Mesendoderm (in vitro differentiated cells): ENCODE results near the gene SRCIN1.
A peak's percentile ranks its signal among the peaks of the same experiment; 100 is the strongest.

Experiments used
- DNase-seq: peaks from one replicate; pipeline ENCODE4 v3.0.0; 2013
- H2AK5ac ChIP-seq: 2 replicates; pipeline ENCODE4 v1.6.1; 2013; ENCODE audit warnings: low read length, inconsistent platforms
- H2BK120ac ChIP-seq: 2 replicates; pipeline ENCODE4 v1.6.1; 2013; ENCODE audit warnings: low read depth, mild to moderate bottlenecking, low read length, moderate library complexity, mixed read lengths
- H2BK15ac ChIP-seq: replicated peaks from 2 replicates; pipeline ENCODE4 v1.6.1; 2013; ENCODE audit warnings: low read depth, mild to moderate bottlenecking, moderate library complexity
- H2BK5ac ChIP-seq: 2 replicates; pipeline ENCODE4 v1.6.1; 2013; ENCODE audit warnings: low read length, inconsistent platforms
- H3K18ac ChIP-seq: 2 replicates; pipeline ENCODE4 v1.6.1; 2013; ENCODE audit warnings: mild to moderate bottlenecking, low read length, mixed read lengths
- H3K23ac ChIP-seq: one replicate; pipeline ENCODE4 v1.6.1; 2013; ENCODE audit warnings: low read length
- H3K27ac ChIP-seq: 2 replicates; pipeline ENCODE4 v1.5.1; 2013; ENCODE audit warnings: low read depth, mild to moderate bottlenecking, inconsistent platforms, low read length, moderate library complexity
- H3K27me3 ChIP-seq: 2 replicates; pipeline ENCODE4 v1.6.1; 2013; ENCODE audit warnings: low read length, control low read depth, mild to moderate bottlenecking, inconsistent platforms; ENCODE audit not compliant: insufficient read depth, poor library complexity
- H3K36me3 ChIP-seq: 2 replicates; pipeline ENCODE4 v1.6.1; 2013; ENCODE audit warnings: low read length, inconsistent platforms; ENCODE audit not compliant: control insufficient read depth, insufficient read depth
- H3K4ac ChIP-seq: one replicate; pipeline ENCODE4 v1.6.1; 2013; ENCODE audit warnings: low read depth, mild to moderate bottlenecking, low read length, moderate library complexity
- H3K4me1 ChIP-seq: 2 replicates; pipeline ENCODE4 v1.6.1; 2013; ENCODE audit warnings: low read depth, low read length, inconsistent platforms; ENCODE audit not compliant: control insufficient read depth
- H3K4me2 ChIP-seq: 2 replicates; pipeline ENCODE4 v1.6.1; 2013; ENCODE audit warnings: low read length
- H3K4me3 ChIP-seq: 2 replicates; pipeline ENCODE4 v1.5.1; 2013; ENCODE audit warnings: mild to moderate bottlenecking, low read length
- H3K56ac ChIP-seq: one replicate; pipeline ENCODE4 v1.6.1; 2013; ENCODE audit warnings: low read length
- H3K79me1 ChIP-seq: 2 replicates; pipeline ENCODE4 v1.6.1; 2013; ENCODE audit warnings: low read length, inconsistent platforms
- H3K79me2 ChIP-seq: 2 replicates; pipeline ENCODE4 v1.6.1; 2013; ENCODE audit warnings: mild to moderate bottlenecking, low read length; ENCODE audit not compliant: control insufficient read depth, insufficient read depth
- H3K9ac ChIP-seq: 2 replicates; pipeline ENCODE4 v1.6.1; 2013; ENCODE audit warnings: low read length, inconsistent platforms
- H4K5ac ChIP-seq: one replicate; pipeline ENCODE4 v1.6.1; 2013; ENCODE audit warnings: low read length
- H4K8ac ChIP-seq: one replicate; pipeline ENCODE4 v1.6.1; 2013; ENCODE audit warnings: low read depth, mild to moderate bottlenecking, control low read depth, low read length, moderate library complexity
- WGBS: extraction: QIAGEN DNeasy Blood & Tissue Kit; methylation state at CpG from one replicate; pipeline ENCODE4 v1.1.7; 2013; ENCODE audit warnings: low lambda C conversion rate, missing lambda C conversion rate; ENCODE audit not compliant: insufficient coverage; ENCODE audit errors: extremely low coverage; 5-methylcytosine and 5-hydroxymethylcytosine counted together

The SRCIN1 gene

GRCh38 chr17:38559880-38560230, 45.9 kb downstream of the SRCIN1 start:
- Histone ChIP-seq H2BK15ac (no peak overlapping the region), H3K56ac (no peak overlapping the region), H4K8ac (no peak overlapping the region), H3K4ac (no peak overlapping the region), H3K18ac (no peak overlapping the region), H3K27me3 (peaks cover 30% of the 10 kb centered on the region), H3K4me3 (no peak overlapping the region), H3K4me1 (peaks cover 11% of the 10 kb centered on the region), H3K27ac (no peak overlapping the region), H2AK5ac (no peak overlapping the region), H3K9ac (no peak overlapping the region), H2BK5ac (no peak overlapping the region), H4K5ac (no peak overlapping the region), H3K79me2 (no peaks in the 10 kb centered on the region), H3K79me1 (no peaks in the 10 kb centered on the region), H3K4me2 (no peak overlapping the region), H3K23ac (no peak overlapping the region), H2BK120ac (no peak overlapping the region), H3K36me3 (no peaks in the 10 kb centered on the region)
- no CpG with 5 or more reads among the region's 6 CpGs for WGBS
- no peak for DNase-seq

DNA sequence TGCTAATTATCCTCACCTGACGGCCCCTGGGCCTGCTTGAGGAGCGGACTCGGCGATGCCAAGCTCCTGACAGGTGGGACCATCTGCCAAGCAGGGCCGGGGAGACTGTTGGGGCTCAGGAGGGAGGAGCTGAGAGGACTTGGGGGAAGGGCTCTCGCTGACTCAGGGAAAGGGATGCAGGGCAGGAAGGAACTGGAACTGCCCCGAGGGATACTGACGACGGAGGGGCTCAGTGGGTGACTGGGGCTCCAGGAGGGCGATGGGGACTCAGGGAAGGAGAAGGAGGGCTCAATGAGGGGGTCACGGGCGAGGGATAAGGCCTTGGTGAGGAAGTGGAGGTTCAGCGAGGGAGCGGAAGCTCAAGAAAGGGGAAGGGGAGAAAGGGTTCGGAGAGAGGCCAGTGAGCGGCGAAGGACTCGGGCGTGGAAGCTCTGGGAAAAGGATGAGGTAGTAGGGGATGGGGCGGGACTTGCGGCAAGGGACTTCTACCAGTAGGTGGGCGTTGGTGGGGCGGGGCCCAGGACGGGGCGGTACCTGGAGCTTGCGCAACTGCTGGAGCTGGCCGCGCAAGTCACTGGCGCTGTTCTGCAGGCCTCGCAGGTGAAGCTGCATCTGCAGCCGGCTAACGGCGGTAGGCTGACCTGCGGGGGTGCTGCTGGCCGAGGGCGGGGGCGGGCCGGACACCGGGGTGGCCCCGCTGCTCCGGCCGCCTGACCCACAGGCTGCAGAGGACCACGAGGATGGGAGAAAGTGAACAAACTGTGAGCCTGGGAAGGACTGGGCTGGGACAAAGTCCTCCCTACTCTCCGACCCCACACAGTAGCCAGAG, 46.5 kb downstream of the SRCIN1 start:
- H3K27ac ChIP-seq: no peak overlapping the region
- H3K4me2 ChIP-seq: peak overlapping the region; percentile 74
- H3K4me1 ChIP-seq: peaks cover 9% of the 10 kb centered on the region
- no peak overlapping the region for H2BK5ac ChIP-seq
- H3K56ac ChIP-seq: peak overlapping the region; percentile 74
- peak; percentile 96 for DNase-seq
- H3K4ac ChIP-seq: no peak overlapping the region
- WGBS: no CpG with 5 or more reads among the region's 44 CpGs
- H2AK5ac ChIP-seq: no peak overlapping the region
- peak overlapping the region; percentile 24 for H3K4me3 ChIP-seq
- H3K27me3 ChIP-seq: peaks cover 28% of the 10 kb centered on the region
- no peaks in the 10 kb centered on the region for H3K79me2 ChIP-seq
- H3K23ac ChIP-seq: no peak overlapping the region
- H2BK15ac ChIP-seq: no peak overlapping the region
- no peak overlapping the region for H3K18ac ChIP-seq
- no peaks in the 10 kb centered on the region for H3K79me1 ChIP-seq
- H2BK120ac ChIP-seq: no peak overlapping the region
- H4K8ac ChIP-seq: no peak overlapping the region
- H4K5ac ChIP-seq: no peak overlapping the region
- H3K36me3 ChIP-seq: no peaks in the 10 kb centered on the region
- peak overlapping the region; percentile 28 for H3K9ac ChIP-seq

- no CpG with 5 or more reads among the region's 10 CpGs for WGBS
- no peak overlapping the region for H3K18ac ChIP-seq
These were observed 47.1 kb downstream of the SRCIN1 start for GRCh38 chr17:38558728-38559050.

DNA sequence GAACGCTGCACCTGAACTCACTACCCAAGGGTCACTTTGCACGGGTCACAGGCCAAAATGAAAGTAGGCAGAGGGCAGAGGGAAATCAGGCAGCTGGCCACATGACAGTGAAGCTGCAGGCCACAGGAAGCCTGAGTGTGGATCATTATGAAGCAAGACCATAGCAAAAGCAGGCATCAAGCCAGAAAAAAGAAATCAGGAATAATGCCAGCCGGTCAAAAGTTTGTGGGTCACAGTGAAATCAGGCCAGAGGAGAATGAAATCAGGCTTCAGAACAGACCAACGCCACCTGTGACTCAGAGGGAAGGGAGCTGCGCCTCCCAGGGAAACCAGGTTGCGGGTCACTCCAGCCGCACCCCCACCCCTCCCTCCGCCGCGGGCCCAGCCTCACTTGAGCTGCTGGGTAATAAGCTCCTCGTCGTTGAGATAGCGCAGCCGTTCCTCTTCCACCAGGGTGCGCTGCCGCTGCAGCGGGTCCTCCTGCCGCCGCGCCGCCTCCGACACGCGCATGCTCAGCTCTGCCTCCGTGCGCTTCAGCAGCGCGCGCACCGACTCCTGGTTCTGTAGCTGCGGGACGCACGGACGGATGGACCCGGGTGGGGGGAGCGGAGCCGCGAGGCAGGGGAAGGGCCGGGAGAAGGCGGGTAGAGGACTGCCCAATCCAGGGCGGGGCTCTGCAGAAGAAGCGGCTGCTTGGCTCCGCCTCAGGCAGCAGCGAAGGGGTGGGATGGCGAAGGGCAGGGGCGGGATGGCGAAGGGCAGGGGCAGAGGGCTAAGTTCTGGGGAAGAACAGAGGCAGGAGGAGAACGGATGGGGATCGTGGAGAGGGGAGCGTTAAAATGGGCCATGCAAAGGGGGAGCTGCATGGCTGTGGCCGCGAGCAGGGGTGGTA, 47.7 kb downstream of the SRCIN1 start:
- Histone ChIP-seq H4K8ac (no peak overlapping the region), H3K4me2 (peak overlapping the region; percentile 74), H3K27me3 (peaks cover 26% of the 10 kb centered on the region), H4K5ac (no peak overlapping the region), H2AK5ac (no peak overlapping the region), H3K4me3 (peak overlapping the region; percentile 9), H2BK120ac (no peak overlapping the region), H3K23ac (no peak overlapping the region), H3K79me2 (no peaks in the 10 kb centered on the region), H3K4me1 (peaks cover 7% of the 10 kb centered on the region), H3K4ac (no peak overlapping the region), H2BK15ac (no peak overlapping the region), H3K9ac (peak overlapping the region; percentile 28), H3K79me1 (no peaks in the 10 kb centered on the region), H3K36me3 (no peaks in the 10 kb centered on the region), H3K27ac (no peak overlapping the region), H3K18ac (no peak overlapping the region), H2BK5ac (no peak overlapping the region), H3K56ac (peak overlapping the region; percentile 74)
- WGBS: no CpG with 5 or more reads among the region's 52 CpGs
- peak; percentile 97 for DNase-seq

More at GRCh38 chr17:38558728-38559050, 47.1 kb downstream of the SRCIN1 start:
- Histone ChIP-seq H3K4me1 (peaks cover 9% of the 10 kb centered on the region), H3K27ac (no peak overlapping the region), H3K36me3 (no peaks in the 10 kb centered on the region), H3K56ac (peak overlapping the region; percentile 74), H3K79me2 (no peaks in the 10 kb centered on the region), H2BK5ac (no peak overlapping the region), H3K4ac (no peak overlapping the region), H2BK15ac (no peak overlapping the region), H4K5ac (no peak overlapping the region), H3K4me3 (peak overlapping the region; percentile 9), H3K4me2 (peak overlapping the region; percentile 74), H3K27me3 (peaks cover 26% of the 10 kb centered on the region), H3K23ac (no peak overlapping the region), H4K8ac (no peak overlapping the region), H2BK120ac (no peak overlapping the region), H2AK5ac (no peak overlapping the region), H3K79me1 (no peaks in the 10 kb centered on the region), H3K9ac (peak overlapping the region; percentile 28)
- no peak for DNase-seq

- no peak overlapping the region for H2BK5ac ChIP-seq
- WGBS: no CpG with 5 or more reads among the region's 6 CpGs
- no peak overlapping the region for H3K9ac ChIP-seq
- no peaks in the 10 kb centered on the region for H3K79me2 ChIP-seq
- H2AK5ac ChIP-seq: no peak overlapping the region
- H3K4me2 ChIP-seq: no peak overlapping the region
- peaks cover 7% of the 10 kb centered on the region for H3K4me1 ChIP-seq
- H2BK15ac ChIP-seq: no peak overlapping the region
- no peak overlapping the region for H4K8ac ChIP-seq
- H3K56ac ChIP-seq: peak overlapping the region; percentile 29
- H3K4me3 ChIP-seq: no peak overlapping the region
- H3K27ac ChIP-seq: no peak overlapping the region
- H3K27me3 ChIP-seq: peaks cover 21% of the 10 kb centered on the region
- no peak for DNase-seq
- H3K4ac ChIP-seq: no peak overlapping the region
- H3K36me3 ChIP-seq: no peaks in the 10 kb centered on the region
- no peak overlapping the region for H3K18ac ChIP-seq
- no peak overlapping the region for H3K23ac ChIP-seq
- H4K5ac ChIP-seq: no peak overlapping the region
- no peaks in the 10 kb centered on the region for H3K79me1 ChIP-seq
- no peak overlapping the region for H2BK120ac ChIP-seq
These were observed 48.4 kb downstream of the SRCIN1 start for GRCh38 chr17:38557396-38557795.
